DND-41 (cell line): ENCODE data around the gene TRERF1.
A peak's percentile ranks its signal among the peaks of the same experiment; 100 is the strongest.

Experiments
- ATAC-seq: fragments of 200-7000 bp; cut with Tn5 transposase; 3 replicates; pipeline ENCODE4 v1.9.1; 2021; ENCODE audit warnings: low read depth; ENCODE audit not compliant: insufficient read depth
- DNase-seq: peaks from one replicate; pipeline ENCODE4 v3.0.0-alpha.2; 2020
- H2AFZ ChIP-seq: 2 replicates; pipeline ENCODE4 v1.6.0; 2012; ENCODE audit warnings: low read depth, low read length
- H3K27ac ChIP-seq: 2 replicates; pipeline ENCODE4 v1.5.1; 2012; ENCODE audit warnings: low read length, inconsistent platforms
- H3K27me3 ChIP-seq: fragments of 200-600 bp; sonication (generic); 2 replicates; pipeline ENCODE4 v1.6.0; 2012; ENCODE audit warnings: low read length, mild to moderate bottlenecking, inconsistent platforms; ENCODE audit not compliant: insufficient read depth, poor library complexity
- H3K36me3 ChIP-seq: 2 replicates; pipeline ENCODE4 v1.5.1; 2012; ENCODE audit warnings: low read length, inconsistent platforms; ENCODE audit not compliant: insufficient read depth
- H3K4me1 ChIP-seq: 2 replicates; pipeline ENCODE4 v1.5.1; 2012; ENCODE audit warnings: mild to moderate bottlenecking, low read length; ENCODE audit not compliant: insufficient read depth
- H3K4me2 ChIP-seq: 2 replicates; pipeline ENCODE4 v1.6.0; 2012; ENCODE audit warnings: mild to moderate bottlenecking, moderate library complexity, low read length, inconsistent platforms; ENCODE audit not compliant: insufficient read depth
- H3K4me3 ChIP-seq, 2 experiments: fragments of 200-600 bp in 1 of 2; shearing (Covaris generic) in 1 of 2; 2 replicates each; pipeline ENCODE4 v1.5.1; 2012 to 2016; ENCODE audit warnings: inconsistent platforms in 2 of 2, low read length in 2 of 2, mild to moderate bottlenecking in 2 of 2, low read depth in 1 of 2, moderate library complexity in 1 of 2
- H3K79me2 ChIP-seq: 2 replicates; pipeline ENCODE4 v1.6.0; 2012; ENCODE audit warnings: low read length, inconsistent platforms; ENCODE audit not compliant: insufficient read depth
- H3K9ac ChIP-seq: 2 replicates; pipeline ENCODE4 v1.6.0; 2012; ENCODE audit warnings: low read depth, mild to moderate bottlenecking, inconsistent platforms, low read length, moderate library complexity
- H3K9me3 ChIP-seq: 2 replicates; pipeline ENCODE4 v1.5.1; 2012; ENCODE audit warnings: low read length, moderate library complexity, mild to moderate bottlenecking, inconsistent platforms; ENCODE audit not compliant: insufficient read depth, severe bottlenecking
- H4K20me1 ChIP-seq: 2 replicates; pipeline ENCODE4 v1.6.0; 2012; ENCODE audit warnings: low read length; ENCODE audit not compliant: insufficient read depth
- EZH2 ChIP-seq: IDR thresholded peaks from 3 replicates; pipeline ENCODE4 v1.6.1; 2012; ENCODE audit warnings: borderline replicate concordance, low read depth, mild to moderate bottlenecking, moderate library complexity, low read length, inconsistent platforms; ENCODE audit not compliant: severe bottlenecking
- TF ChIP-seq, protein P1 (sequence below): IDR thresholded peaks from 2 replicates; pipeline ENCODE4 v1.5.1; 2012; ENCODE audit warnings: borderline replicate concordance, low read length, moderate library complexity, mild to moderate bottlenecking; ENCODE audit not compliant: poor library complexity, severe bottlenecking; ENCODE audit errors: extremely low read depth

The TRERF1 gene

GRCh38 chr6:42295181-42295580 lies 156.5 kb downstream of the TRERF1 start:
- Histone ChIP-seq H3K4me1 (no peaks in the 10 kb centered on the region; the same call in 1 of the 2 replicates), H2AFZ (no peak overlapping the region), H3K27me3 (no peaks in the 10 kb centered on the region), H3K4me2 (no peak overlapping the region), H3K27ac (no peak overlapping the region), H3K79me2 (no peaks in the 10 kb centered on the region), H3K36me3 (peaks cover 5% of the 10 kb centered on the region; the same call in 1 of the 2 replicates), H3K9me3 (no peaks in the 10 kb centered on the region), H3K4me3 (no peak overlapping the region), H4K20me1 (no peaks in the 10 kb centered on the region), H3K9ac (no peak overlapping the region)
- ATAC-seq, result no peak
- DNase-seq, result no peak
- TF ChIP-seq, protein P1, sequence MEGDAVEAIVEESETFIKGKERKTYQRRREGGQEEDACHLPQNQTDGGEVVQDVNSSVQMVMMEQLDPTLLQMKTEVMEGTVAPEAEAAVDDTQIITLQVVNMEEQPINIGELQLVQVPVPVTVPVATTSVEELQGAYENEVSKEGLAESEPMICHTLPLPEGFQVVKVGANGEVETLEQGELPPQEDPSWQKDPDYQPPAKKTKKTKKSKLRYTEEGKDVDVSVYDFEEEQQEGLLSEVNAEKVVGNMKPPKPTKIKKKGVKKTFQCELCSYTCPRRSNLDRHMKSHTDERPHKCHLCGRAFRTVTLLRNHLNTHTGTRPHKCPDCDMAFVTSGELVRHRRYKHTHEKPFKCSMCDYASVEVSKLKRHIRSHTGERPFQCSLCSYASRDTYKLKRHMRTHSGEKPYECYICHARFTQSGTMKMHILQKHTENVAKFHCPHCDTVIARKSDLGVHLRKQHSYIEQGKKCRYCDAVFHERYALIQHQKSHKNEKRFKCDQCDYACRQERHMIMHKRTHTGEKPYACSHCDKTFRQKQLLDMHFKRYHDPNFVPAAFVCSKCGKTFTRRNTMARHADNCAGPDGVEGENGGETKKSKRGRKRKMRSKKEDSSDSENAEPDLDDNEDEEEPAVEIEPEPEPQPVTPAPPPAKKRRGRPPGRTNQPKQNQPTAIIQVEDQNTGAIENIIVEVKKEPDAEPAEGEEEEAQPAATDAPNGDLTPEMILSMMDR, result no peak
- TF ChIP-seq EZH2, result no peak

- H4K20me1 ChIP-seq, result no peaks in the 10 kb centered on the region
- no peaks in the 10 kb centered on the region for H3K9me3 ChIP-seq
- no peaks in the 10 kb centered on the region for H3K27me3 ChIP-seq
- H2AFZ ChIP-seq, result no peak overlapping the region
- H3K9ac ChIP-seq, result no peak overlapping the region
- DNase-seq (no peak), ATAC-seq (no peak)
- H3K4me2 ChIP-seq, result no peak overlapping the region
- H3K4me3 ChIP-seq, result no peak overlapping the region
- H3K4me1 ChIP-seq, result no peaks in the 10 kb centered on the region; the same call in 1 of the 2 replicates
- peaks cover 2% of the 10 kb centered on the region; the same call in 1 of the 2 replicates for H3K36me3 ChIP-seq
- H3K27ac ChIP-seq, result no peak overlapping the region
- no peaks in the 10 kb centered on the region for H3K79me2 ChIP-seq
- TF ChIP-seq EZH2, result no peak
- TF ChIP-seq, protein P1, result no peak
These were observed 157.0 kb downstream of the TRERF1 start for GRCh38 chr6:42294759-42295158.

GRCh38 chr6:42293386-42293977 lies 158.2 kb downstream of the TRERF1 start:
- no peaks in the 10 kb centered on the region for H4K20me1 ChIP-seq
- no peak overlapping the region for H3K27ac ChIP-seq
- no peak overlapping the region for H3K4me2 ChIP-seq

More at GRCh38 chr6:42293386-42293977, 158.2 kb downstream of the TRERF1 start:
- TF ChIP-seq, protein P1, result no peak
- TF ChIP-seq EZH2, result no peak
- Histone ChIP-seq H3K36me3 (no peaks in the 10 kb centered on the region), H2AFZ (no peak overlapping the region), H3K4me3 (no peak overlapping the region), H3K9me3 (no peaks in the 10 kb centered on the region), H3K79me2 (no peaks in the 10 kb centered on the region), H3K9ac (no peak overlapping the region), H3K27me3 (no peaks in the 10 kb centered on the region), H3K4me1 (no peaks in the 10 kb centered on the region; the same call in 1 of the 2 replicates)
- DNase-seq (no peak), ATAC-seq (0 out of 3 replicates have a peak, but pooled peaks have one; percentile 35)
